ENCODE data around the gene SEMA3E. TPM values are rescaled to one million over a fixed set of nuclear protein-coding genes. Genes with fewer than 3 reads are reported as not detected.
A peak's percentile ranks its signal among the peaks of the same experiment; 100 is the strongest.

The SEMA3E gene
- polyA plus RNA-seq, 1 of the 3 experiments (the other 2 are of a cell fraction) = under 0.01 TPM

GRCh38 chr7:83468251-83468739 is 180.6 kb downstream of the SEMA3E start:
- H3K9me3 ChIP-seq = no peaks in the 10 kb centered on the region
- H3K79me2 ChIP-seq (ENCODE audit: insufficient read depth) = no peaks in the 10 kb centered on the region
- DNase-seq = peak; percentile 19
- CTCF ChIA-PET = interaction anchor here (1.4 to 1.8 kb wide), 3 partner anchors 11 to 188 kb away, joined by 3 to 8 read pairs (median 7); no protein-coding TSS in a partner anchor
- peaks cover 25% of the 10 kb centered on the region for H3F3A ChIP-seq (replicated peaks; ENCODE audit: insufficient read depth)
- no peaks in the 10 kb centered on the region for H3K36me3 ChIP-seq (replicated peaks in 1 of 2; ENCODE audit: control insufficient read depth in 1 of 2, insufficient read depth in 2 of 2, low read length in 1 of 2)
- H4K20me1 ChIP-seq (ENCODE audit: insufficient read depth) = no peaks in the 10 kb centered on the region
- peaks cover 3 to 10% of the 10 kb centered on the region in 2 experiments; a peak in 3 of 4 replicates for H3K4me1 ChIP-seq (ENCODE audit: control insufficient read depth in 1 of 2, insufficient read depth in 2 of 2, low read depth in 1 of 2, low read length in 1 of 2)
- H3K27ac ChIP-seq (ENCODE audit: low read depth in 2 of 2, low read length in 1 of 2) = peak overlapping the region in 1 of 2 experiments; percentile 70; a peak in 2 of 4 replicates
- 7% methylated on average over 2 of the region's 2 CpGs for WGBS (ENCODE audit: low lambda C conversion rate)
- H3K4me2 ChIP-seq = peak overlapping the region; percentile 69
- H2AFZ ChIP-seq (ENCODE audit: low read depth) = no peak overlapping the region
- H3K9me2 ChIP-seq = no peaks in the 10 kb centered on the region
- peak overlapping the region in 1 of 2 experiments; percentile 49; a peak in 2 of 4 replicates for H3K4me3 ChIP-seq (ENCODE audit: low read depth in 2 of 2, low read length in 1 of 2)
- peak overlapping the region; percentile 49; the same call in 1 of the 2 replicates for H3K9ac ChIP-seq
- POLR2A ChIA-PET = no interaction called here
- H3K27me3 ChIP-seq (ENCODE audit: insufficient read depth) = no peaks in the 10 kb centered on the region
- TF ChIP-seq FOXM1 (IDR thresholded peaks at IDR 0.05; ENCODE audit: low read depth) = peak; percentile 43; the same call in 1 of the 2 replicates
- peak; percentile 93 for TF ChIP-seq MEF2A (IDR thresholded peaks at IDR 0.05; ENCODE audit: borderline replicate concordance, low read depth)
- TF ChIP-seq USF1 (IDR thresholded peaks at IDR 0.05; ENCODE audit: borderline replicate concordance, low read depth) = no peak
- 0 out of 2 replicates have a peak, but pooled peaks have one; percentile 26 for TF ChIP-seq GABPA (IDR thresholded peaks at IDR 0.05; ENCODE audit: low read depth)
- peak; percentile 81; the same call in 1 of the 2 replicates for TF ChIP-seq SIN3A (IDR thresholded peaks at IDR 0.05; ENCODE audit: borderline replicate concordance, low read depth, low read length)
- TF ChIP-seq RXRA (IDR thresholded peaks at IDR 0.05; ENCODE audit: borderline replicate concordance, low read depth) = peak; percentile 93
- peak; percentile 64; the same call in 1 of the 2 replicates for TF ChIP-seq REST (IDR thresholded peaks at IDR 0.05; ENCODE audit: low read depth, low read length)
- 0 out of 2 replicates have a peak, but pooled peaks have one; percentile 36 for TF ChIP-seq RCOR1 (IDR thresholded peaks at IDR 0.05; ENCODE audit: low read length)
- TF ChIP-seq CTCF (IDR thresholded peaks at IDR 0.05) = peak; percentile 33; the same call in 1 of the 2 replicates
- no peak for TF ChIP-seq RAD21 (IDR thresholded peaks at IDR 0.05; ENCODE audit: low read length)
- no peak for TF ChIP-seq USF2 (IDR thresholded peaks at IDR 0.05; ENCODE audit: borderline replicate concordance, low read depth, low read length)
- no peak for TF ChIP-seq RFX5 (IDR thresholded peaks at IDR 0.05; ENCODE audit: low read length)
- peak; percentile 91 for TF ChIP-seq ZBTB33 (IDR thresholded peaks at IDR 0.05; ENCODE audit: borderline replicate concordance, low read depth)
- no peak for TF ChIP-seq EZH2phosphoT487 (IDR thresholded peaks at IDR 0.05; ENCODE audit: borderline replicate concordance, low read depth)
- no peak for TF ChIP-seq FOXJ3 (CRISPR knock-in tag; IDR thresholded peaks at IDR 0.05)
- no peak for TF ChIP-seq YY1 (IDR thresholded peaks at IDR 0.05; ENCODE audit: low read depth)
- peak; percentile 100 for TF ChIP-seq JUND (IDR thresholded peaks at IDR 0.05)
- peak; percentile 97 for TF ChIP-seq TCF12 (IDR thresholded peaks at IDR 0.05)
- TF ChIP-seq NFIC (IDR thresholded peaks at IDR 0.05; ENCODE audit: borderline replicate concordance) = peak; percentile 100
- TF ChIP-seq SMC3 (IDR thresholded peaks at IDR 0.05; ENCODE audit: low read depth, low read length) = no peak
- TF ChIP-seq PBX3 (IDR thresholded peaks at IDR 0.05) = peak; percentile 98
- peak; percentile 98 for TF ChIP-seq TEAD4 (IDR thresholded peaks at IDR 0.05; ENCODE audit: borderline replicate concordance, insufficient read depth)
- no peak for TF ChIP-seq MXI1 (IDR thresholded peaks at IDR 0.05; ENCODE audit: low read depth, low read length)

Measured in SK-N-SH (cell line).